Jurkat, Clone E6-1 (cell line): ENCODE results near the gene USH2A.

Experiments used
- DNase-seq: peaks from one replicate; pipeline ENCODE4 v3.0.0-alpha.2; 2011; ENCODE audit warnings: low read depth, low spot score
- H3K4me3 ChIP-seq: 2 replicates; pipeline ENCODE4 v1.5.1; 2011; ENCODE audit warnings: mild to moderate bottlenecking, low read length, control low read depth, moderate library complexity

The USH2A gene

DNA sequence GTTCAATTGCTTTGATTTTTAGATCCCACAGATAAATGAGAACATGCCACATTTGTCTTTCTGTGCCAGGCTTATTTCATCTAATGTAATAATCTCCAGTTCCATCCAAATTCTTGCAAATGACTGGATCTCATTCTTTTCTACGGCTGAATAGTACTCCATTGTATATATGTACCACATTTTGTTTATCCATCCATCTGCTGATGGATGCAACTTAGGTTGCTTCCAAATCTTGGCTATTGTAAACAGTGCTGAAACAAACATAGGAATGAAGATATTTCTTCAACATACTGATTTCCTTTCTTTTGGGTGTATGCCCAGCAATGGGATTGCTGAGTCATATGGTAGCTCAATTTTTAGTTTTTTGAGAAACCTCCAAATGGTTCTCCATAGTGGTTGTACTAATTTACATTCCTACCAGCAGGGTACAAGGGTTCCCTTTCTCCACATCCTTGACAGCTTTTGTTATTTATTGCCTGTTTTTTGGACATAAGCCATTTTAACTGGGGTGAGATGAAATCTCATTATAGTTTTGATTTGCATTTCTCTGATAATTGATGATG lies 511.8 kb downstream of the USH2A start:
- no peak overlapping the region for H3K4me3 ChIP-seq
- DNase-seq = no peak

GRCh38 chr1:215905493-215906115 lies 517.6 kb downstream of the USH2A start:
- no peak overlapping the region for H3K4me3 ChIP-seq
- no peak for DNase-seq

DNA sequence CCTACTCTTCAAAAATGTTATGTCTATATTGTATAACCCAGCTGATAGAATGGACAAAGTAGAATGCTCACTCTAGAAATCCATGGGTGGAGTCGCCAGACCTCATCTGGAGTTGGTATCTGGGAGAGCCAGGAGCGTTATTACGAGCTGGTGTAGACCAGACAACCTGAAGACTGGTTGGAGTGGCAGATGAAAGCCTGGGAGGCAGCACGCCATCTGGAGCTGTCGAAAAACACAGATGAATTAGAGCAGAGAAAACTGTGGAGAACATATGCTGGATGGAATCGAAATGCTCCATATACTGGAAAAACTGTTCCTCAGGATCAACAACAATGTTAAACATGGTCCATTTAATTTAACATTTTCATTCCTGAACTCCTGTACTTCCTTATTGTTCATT lies 522.6 kb downstream of the USH2A start:
- no peak overlapping the region for H3K4me3 ChIP-seq
- DNase-seq = no peak

DNA sequence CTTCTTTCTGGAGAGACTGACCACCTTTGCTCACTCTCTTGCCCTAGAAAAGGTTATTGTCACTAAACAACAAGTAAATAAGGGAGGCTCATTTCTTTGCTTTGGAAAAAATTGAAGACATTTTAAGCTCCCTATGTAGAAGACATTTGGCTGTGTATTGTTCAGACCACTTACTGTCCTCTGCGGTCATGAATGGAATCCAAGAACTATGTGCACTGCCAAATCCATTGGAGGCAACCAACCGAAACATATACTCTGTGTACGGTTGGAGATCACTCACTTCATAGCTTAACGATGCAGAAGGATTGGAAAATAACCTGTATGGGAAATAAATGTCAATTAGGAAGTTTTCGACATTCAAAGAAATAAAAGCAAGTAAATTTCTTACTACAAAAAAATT lies 523.3 kb downstream of the USH2A start:
- H3K4me3 ChIP-seq = no peak overlapping the region
- no peak for DNase-seq

- no peak overlapping the region for H3K4me3 ChIP-seq
- no peak for DNase-seq
Observed at GRCh38 chr1:215895893-215896292, 527.4 kb downstream of the USH2A start.

- no peak overlapping the region for H3K4me3 ChIP-seq
- DNase-seq = no peak
Observed at GRCh38 chr1:215895276-215895675, 528.0 kb downstream of the USH2A start.

- no peak overlapping the region for H3K4me3 ChIP-seq
- DNase-seq = no peak
Observed at GRCh38 chr1:215894617-215895016, 528.6 kb downstream of the USH2A start.

GRCh38 chr1:215891266-215892057 lies 531.8 kb downstream of the USH2A start:
- DNase-seq = no peak
- no peak overlapping the region for H3K4me3 ChIP-seq

DNA sequence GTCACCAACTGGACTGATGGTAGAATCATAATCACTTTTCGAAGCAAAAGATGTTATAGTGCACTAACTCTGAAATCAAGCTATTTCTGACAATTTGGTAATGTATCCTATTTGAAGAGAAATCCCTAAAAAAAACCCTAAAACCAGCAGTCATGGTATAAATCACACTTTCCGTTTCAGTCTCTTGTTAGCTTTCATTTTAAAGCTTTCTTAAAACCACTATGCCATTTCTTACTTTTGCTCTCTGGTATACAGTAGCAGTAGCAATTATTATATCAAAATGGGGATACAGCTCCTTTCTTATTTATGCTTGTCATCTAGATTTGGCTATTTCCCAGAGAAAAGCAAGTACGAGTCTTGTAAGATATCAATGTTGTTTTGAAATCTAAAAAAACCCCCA lies 532.8 kb downstream of the USH2A start:
- no peak for DNase-seq
- H3K4me3 ChIP-seq = no peak overlapping the region

DNA sequence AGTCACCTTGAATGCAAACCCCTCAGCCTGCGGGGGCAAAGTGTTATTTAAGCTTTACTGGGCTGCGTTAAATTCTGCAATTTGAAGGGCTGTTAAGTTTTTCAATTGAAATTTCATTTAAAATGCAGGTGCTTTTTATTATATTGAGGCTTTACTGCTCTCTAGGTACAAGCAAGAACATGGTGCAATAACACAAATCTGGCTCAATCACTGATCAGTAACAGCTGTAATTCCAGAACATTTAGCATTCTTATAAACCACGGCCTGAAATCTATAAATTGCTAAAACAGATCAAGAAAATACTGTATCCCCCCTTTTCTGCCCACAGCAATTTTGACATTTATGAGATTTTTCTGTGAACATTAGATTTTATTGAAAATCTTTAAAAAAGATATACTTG lies 533.4 kb downstream of the USH2A start:
- DNase-seq = no peak
- no peak overlapping the region for H3K4me3 ChIP-seq

GRCh38 chr1:215888159-215888558 lies 535.1 kb downstream of the USH2A start:
- no peak overlapping the region for H3K4me3 ChIP-seq
- no peak for DNase-seq

DNA sequence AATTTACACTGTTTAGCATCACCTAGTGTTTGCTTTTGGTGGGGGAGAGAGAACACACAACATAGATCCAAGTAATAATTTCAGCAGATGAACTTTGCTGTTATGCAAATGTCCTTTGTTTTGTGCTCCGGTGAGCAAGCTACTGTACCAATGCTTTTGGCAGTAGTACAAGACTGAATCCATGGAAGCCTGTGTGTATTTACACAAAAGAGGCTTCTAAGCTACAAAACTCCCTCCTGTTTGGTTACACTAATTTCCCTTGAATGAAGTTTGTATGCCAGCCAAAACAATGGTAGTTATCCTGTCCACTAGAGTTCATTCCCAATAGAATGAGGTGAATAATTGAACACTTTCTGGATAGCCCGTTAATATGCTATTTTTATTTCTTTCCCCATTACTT lies 535.6 kb downstream of the USH2A start:
- H3K4me3 ChIP-seq = no peak overlapping the region
- DNase-seq = no peak

DNA sequence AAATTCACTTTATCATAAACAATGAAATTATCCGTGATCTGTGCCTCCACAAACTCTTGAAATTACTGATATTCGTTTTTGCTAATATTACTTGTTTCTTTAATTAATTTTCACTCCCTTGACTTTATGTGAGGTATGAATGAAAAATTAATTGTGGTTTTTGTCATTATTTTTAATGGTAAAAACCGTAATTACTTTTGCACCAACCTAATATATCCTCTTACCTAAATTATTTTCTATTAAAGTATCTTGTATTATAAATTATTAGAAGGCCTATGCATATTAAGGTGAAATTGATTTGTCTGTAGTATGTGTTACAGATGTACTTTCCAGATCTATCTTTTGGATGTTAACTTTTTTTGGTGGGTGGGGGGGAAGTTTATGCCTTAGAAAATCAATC lies 540.2 kb downstream of the USH2A start:
- H3K4me3 ChIP-seq = no peak overlapping the region
- DNase-seq = no peak

DNA sequence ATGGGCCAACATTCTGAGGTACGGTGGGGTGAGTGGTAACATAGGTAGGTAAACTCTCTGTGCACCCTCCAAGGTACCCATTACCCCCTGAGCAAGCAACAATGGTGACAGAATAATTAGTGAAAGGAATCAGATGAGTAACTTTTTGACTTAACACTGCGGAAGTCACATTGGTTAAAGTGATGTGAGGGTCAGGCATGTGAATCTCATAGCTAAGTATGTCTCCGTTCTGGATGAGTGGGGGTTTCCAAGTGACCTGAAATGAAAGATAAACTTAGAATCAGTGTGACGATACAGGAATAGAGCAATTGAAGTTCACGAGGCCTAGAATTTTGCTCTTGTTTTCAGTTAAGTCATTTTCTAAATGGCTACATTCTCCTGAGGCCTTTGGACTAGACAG lies 544.4 kb downstream of the USH2A start:
- no peak overlapping the region for H3K4me3 ChIP-seq

DNA sequence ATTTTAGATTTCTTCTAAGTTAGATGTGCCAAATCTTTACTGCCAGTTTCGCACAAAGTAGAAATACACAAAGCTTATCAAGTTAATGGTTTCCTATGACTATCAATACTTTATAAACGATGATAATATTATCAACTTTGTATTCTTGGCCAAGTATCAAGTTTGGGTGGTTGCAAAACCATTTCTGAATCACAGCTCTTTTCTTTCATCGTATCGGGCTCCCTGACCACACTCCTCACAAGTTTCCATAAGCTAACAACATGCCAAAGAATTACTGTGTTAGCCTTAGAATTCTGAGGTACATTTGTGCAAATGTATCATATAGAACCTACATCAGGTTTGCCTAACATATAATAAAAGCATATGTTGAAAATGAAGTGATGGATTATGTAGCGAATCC lies 545.1 kb downstream of the USH2A start:
- H3K4me3 ChIP-seq = no peak overlapping the region
- no peak for DNase-seq

More for the DNA sequence above, 544.4 kb downstream of the USH2A start:
- DNase-seq = no peak

DNA sequence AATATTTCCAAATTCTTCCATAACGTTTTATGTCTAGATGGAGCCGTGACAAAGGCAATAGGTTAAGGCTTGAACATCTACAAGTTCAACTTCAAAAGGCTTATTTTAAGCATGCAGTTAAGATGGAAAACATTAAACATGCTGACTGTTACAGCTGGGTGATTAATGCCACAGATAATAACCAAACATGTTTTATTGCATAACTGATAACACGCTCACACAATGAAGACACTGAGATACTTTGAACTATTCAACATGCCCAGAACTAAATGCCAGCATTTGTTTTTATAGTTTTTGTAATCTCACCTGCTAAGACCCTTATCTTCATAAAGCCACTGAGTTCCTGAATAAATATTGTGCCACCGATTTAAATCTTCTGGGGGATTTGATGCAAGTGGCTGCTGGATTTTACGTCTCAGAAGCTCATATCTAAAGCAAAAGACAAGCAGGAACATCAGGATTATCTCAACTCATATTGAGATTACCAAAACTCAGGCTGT lies 545.7 kb downstream of the USH2A start:
- DNase-seq = no peak
- no peak overlapping the region for H3K4me3 ChIP-seq

- H3K4me3 ChIP-seq = no peak overlapping the region
- DNase-seq = no peak
Observed at GRCh38 chr1:215875712-215876111, 547.5 kb downstream of the USH2A start.

DNA sequence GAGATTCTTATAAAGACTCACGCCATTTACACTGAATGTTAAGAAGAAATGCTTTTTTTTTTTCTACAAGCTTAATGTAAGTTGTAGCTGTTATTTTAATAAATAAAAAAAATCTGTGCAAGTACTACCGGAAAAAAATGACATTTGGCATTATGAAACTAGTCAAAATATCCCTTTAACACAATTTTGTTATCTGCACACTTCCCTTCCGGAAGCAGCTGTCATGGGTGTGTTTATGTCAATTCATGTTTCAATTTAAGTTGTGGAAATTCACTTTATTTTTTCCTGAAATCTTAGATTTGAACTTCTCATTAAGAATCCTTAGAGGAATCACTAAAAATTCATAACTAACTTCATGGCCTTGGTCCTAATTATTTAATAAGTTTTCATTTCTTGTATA lies 548.0 kb downstream of the USH2A start:
- no peak overlapping the region for H3K4me3 ChIP-seq
- DNase-seq = no peak

DNA sequence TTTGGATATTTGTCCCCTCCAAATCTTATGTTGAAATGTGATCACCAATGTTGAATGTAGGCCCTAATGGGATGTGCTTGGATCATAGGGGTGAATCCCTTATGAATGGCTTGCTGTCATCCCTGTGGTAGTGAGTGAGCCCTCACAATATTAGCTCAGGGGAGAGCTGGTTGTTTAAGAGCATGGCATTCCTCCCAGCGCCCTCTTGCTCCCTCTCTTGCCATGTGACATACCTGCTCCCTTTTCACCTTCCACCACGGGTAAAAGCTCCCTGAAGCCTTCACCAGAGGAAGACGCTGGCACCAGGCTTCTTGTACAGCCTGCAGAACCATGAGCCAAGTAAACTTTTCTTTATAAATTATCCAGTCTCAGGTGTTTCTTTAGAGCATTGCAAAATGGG lies 550.6 kb downstream of the USH2A start:
- DNase-seq = no peak

GRCh38 chr1:215868500-215868899 lies 554.7 kb downstream of the USH2A start:
- no peak overlapping the region for H3K4me3 ChIP-seq

More for the DNA sequence above, 550.6 kb downstream of the USH2A start:
- no peak overlapping the region for H3K4me3 ChIP-seq

More at GRCh38 chr1:215868500-215868899, 554.7 kb downstream of the USH2A start:
- no peak for DNase-seq
